ENCODE results near the gene MTLN. TPM values are rescaled to one million over a fixed set of nuclear protein-coding genes. Genes with fewer than 3 reads are reported as not detected.
A peak's percentile ranks its signal among the peaks of the same experiment; 100 is the strongest.

MTLN gene
- total and polyA plus RNA-seq, 2 of the 13 experiments (the other 11 are each of a cell fraction or from before 2014, with no cell fraction given): 37.1 to 50.4 TPM

- no peak for FAIRE-seq
- Histone ChIP-seq H3K4me1 (ENCODE audit: insufficient read depth, low read length) (no peaks in the 10 kb centered on the region), H3K4me2 (ENCODE audit: low read depth, low read length) (no peak overlapping the region), H3K9me3 (ENCODE audit: low read length) (no peaks in the 10 kb centered on the region), H2AFZ (ENCODE audit: low read length) (no peak overlapping the region), H3K79me2 (ENCODE audit: insufficient read depth, low read length) (no peaks in the 10 kb centered on the region), H3K9ac (ENCODE audit: insufficient read depth, low read depth, low read length) (no peak overlapping the region), H3K27me3 (ENCODE audit: control insufficient read depth in 1 of 2, insufficient read depth in 2 of 2, low read length in 2 of 2) (peaks cover 0 to 30% of the 10 kb centered on the region in 2 experiments; a peak in 3 of 5 replicates), H4K20me1 (ENCODE audit: insufficient read depth, low read length) (no peaks in the 10 kb centered on the region), H3K4me3 (replicated peaks in 1 of 3; ENCODE audit: insufficient read depth in 1 of 3, low read depth in 2 of 3, low read length in 3 of 3) (no peak overlapping the region), H3K27ac (ENCODE audit: extremely low read length, insufficient read depth, low read length) (no peak overlapping the region), H3K36me3 (replicated peaks in 1 of 2; ENCODE audit: control insufficient read depth in 1 of 2, insufficient read depth in 2 of 2, low read length in 2 of 2) (no peaks in the 10 kb centered on the region; a peak in 1 of 5 replicates)
- DNase-seq (ENCODE audit: low spot score): no peak
- no TSS peak for BruUV-seq (replicated peaks)
- ATAC-seq: no peak
- intact Hi-C loops (cut with micrococcal nuclease; ENCODE audit: unreplicated experiment): no loop called here
- ChIA-PET CTCF (ENCODE audit: low intra/inter-chr PET ratio, low total read pairs) (no interaction called here), POLR2A (no interaction called here)
- TF ChIP-seq ZNF24 (IDR thresholded peaks at IDR 0.05): no peak
- TF ChIP-seq MAFF (IDR thresholded peaks at IDR 0.05; ENCODE audit: low read depth, low read length): peak; percentile 38
- TF ChIP-seq MAFK (conservative IDR thresholded peaks at IDR 0.05 in 1 of 2, IDR thresholded peaks at IDR 0.05 in 1 of 2; ENCODE audit: low read length in 2 of 2): peak; percentile 41 to 61
- no peak for TF ChIP-seq ZBTB8A (CRISPR knock-in tag; IDR thresholded peaks at IDR 0.05; ENCODE audit: borderline replicate concordance, low read depth)
- TF ChIP-seq SRSF1 (optimal IDR thresholded peaks at IDR 0.05; ENCODE audit: low read depth, low read length): no peak
- WGBS (ENCODE audit: low lambda C conversion rate): 3% methylated on average over 2 of the region's 2 CpGs
- in situ Hi-C loops (cut with HindIII; ENCODE audit: extremely low pct_ligation_motif_present, low pct_unique_long_range_greater_than_20kb): no loop called here
Observed at GRCh38 chr2:110220190-110220564, 7.8 kb upstream of the MTLN start.

- no peaks in the 10 kb centered on the region for H3K4me1 ChIP-seq (ENCODE audit: insufficient read depth, low read length)
- ATAC-seq: no peak
- no peak for FAIRE-seq
- H3K36me3 ChIP-seq (replicated peaks in 1 of 2; ENCODE audit: control insufficient read depth in 1 of 2, insufficient read depth in 2 of 2, low read length in 2 of 2): no peaks in the 10 kb centered on the region; a peak in 1 of 5 replicates
- H3K27me3 ChIP-seq (ENCODE audit: control insufficient read depth in 1 of 2, insufficient read depth in 2 of 2, low read length in 2 of 2): peaks cover 0 to 30% of the 10 kb centered on the region in 2 experiments; a peak in 3 of 5 replicates
- CTCF ChIA-PET (ENCODE audit: low intra/inter-chr PET ratio, low total read pairs): no interaction called here
- 0% methylated on average over 1 of the region's 1 CpG for WGBS (ENCODE audit: low lambda C conversion rate)
- H3K27ac ChIP-seq (ENCODE audit: extremely low read length, insufficient read depth, low read length): no peak overlapping the region
- H4K20me1 ChIP-seq (ENCODE audit: insufficient read depth, low read length): no peaks in the 10 kb centered on the region
- no TSS peak for BruUV-seq (replicated peaks)
- in situ Hi-C loops (cut with HindIII; ENCODE audit: extremely low pct_ligation_motif_present, low pct_unique_long_range_greater_than_20kb) (no loop called here), intact Hi-C loops (cut with micrococcal nuclease; ENCODE audit: unreplicated experiment) (no loop called here)
- no peak overlapping the region for H3K9ac ChIP-seq (ENCODE audit: insufficient read depth, low read depth, low read length)
- no peak overlapping the region for H2AFZ ChIP-seq (ENCODE audit: low read length)
- H3K4me2 ChIP-seq (ENCODE audit: low read depth, low read length): no peak overlapping the region
- POLR2A ChIA-PET: no interaction called here
- no peaks in the 10 kb centered on the region for H3K9me3 ChIP-seq (ENCODE audit: low read length)
- H3K79me2 ChIP-seq (ENCODE audit: insufficient read depth, low read length): no peaks in the 10 kb centered on the region
- no peak overlapping the region for H3K4me3 ChIP-seq (replicated peaks in 1 of 3; ENCODE audit: insufficient read depth in 1 of 3, low read depth in 2 of 3, low read length in 3 of 3)
- no peak for DNase-seq (ENCODE audit: low spot score)
- TF ChIP-seq GMEB2 (CRISPR knock-in tag; IDR thresholded peaks at IDR 0.05; ENCODE audit: low read depth) (no peak), ZNF597 (CRISPR knock-in tag; IDR thresholded peaks at IDR 0.05) (no peak), DZIP1 (CRISPR knock-in tag; IDR thresholded peaks at IDR 0.05) (no peak), TCF12 (IDR thresholded peaks at IDR 0.05) (no peak), TCF12 (CRISPR knock-in tag; IDR thresholded peaks at IDR 0.05) (no peak), ARID2 (CRISPR knock-in tag; IDR thresholded peaks at IDR 0.05; ENCODE audit: borderline replicate concordance) (no peak)
Observed at GRCh38 chr2:110219496-110220189, 7.3 kb upstream of the MTLN start.

Data from HepG2 (cell line).